DND-41 (cell line): ENCODE results near the gene WDR18.

Experiments
- ATAC-seq: fragments of 200-7000 bp; cut with Tn5 transposase; 3 replicates; pipeline ENCODE4 v1.9.1; 2021; ENCODE audit warnings: low read depth; ENCODE audit not compliant: insufficient read depth
- DNase-seq: peaks from one replicate; pipeline ENCODE4 v3.0.0-alpha.2; 2020
- H2AFZ ChIP-seq: 2 replicates; pipeline ENCODE4 v1.6.0; 2012; ENCODE audit warnings: low read depth, low read length
- H3K27ac ChIP-seq: 2 replicates; pipeline ENCODE4 v1.5.1; 2012; ENCODE audit warnings: low read length, inconsistent platforms
- H3K27me3 ChIP-seq: fragments of 200-600 bp; sonication (generic); 2 replicates; pipeline ENCODE4 v1.6.0; 2012; ENCODE audit warnings: low read length, mild to moderate bottlenecking, inconsistent platforms; ENCODE audit not compliant: insufficient read depth, poor library complexity
- H3K36me3 ChIP-seq: 2 replicates; pipeline ENCODE4 v1.5.1; 2012; ENCODE audit warnings: low read length, inconsistent platforms; ENCODE audit not compliant: insufficient read depth
- H3K4me1 ChIP-seq: 2 replicates; pipeline ENCODE4 v1.5.1; 2012; ENCODE audit warnings: mild to moderate bottlenecking, low read length; ENCODE audit not compliant: insufficient read depth
- H3K4me2 ChIP-seq: 2 replicates; pipeline ENCODE4 v1.6.0; 2012; ENCODE audit warnings: mild to moderate bottlenecking, moderate library complexity, low read length, inconsistent platforms; ENCODE audit not compliant: insufficient read depth
- H3K4me3 ChIP-seq, 2 experiments: fragments of 200-600 bp in 1 of 2; shearing (Covaris generic) in 1 of 2; 2 replicates each; pipeline ENCODE4 v1.5.1; 2012 to 2016; ENCODE audit warnings: inconsistent platforms in 2 of 2, low read length in 2 of 2, mild to moderate bottlenecking in 2 of 2, low read depth in 1 of 2, moderate library complexity in 1 of 2
- H3K79me2 ChIP-seq: 2 replicates; pipeline ENCODE4 v1.6.0; 2012; ENCODE audit warnings: low read length, inconsistent platforms; ENCODE audit not compliant: insufficient read depth
- H3K9ac ChIP-seq: 2 replicates; pipeline ENCODE4 v1.6.0; 2012; ENCODE audit warnings: low read depth, mild to moderate bottlenecking, inconsistent platforms, low read length, moderate library complexity
- H3K9me3 ChIP-seq: 2 replicates; pipeline ENCODE4 v1.5.1; 2012; ENCODE audit warnings: low read length, moderate library complexity, mild to moderate bottlenecking, inconsistent platforms; ENCODE audit not compliant: insufficient read depth, severe bottlenecking
- H4K20me1 ChIP-seq: 2 replicates; pipeline ENCODE4 v1.6.0; 2012; ENCODE audit warnings: low read length; ENCODE audit not compliant: insufficient read depth
- EZH2 ChIP-seq: IDR thresholded peaks from 3 replicates; pipeline ENCODE4 v1.6.1; 2012; ENCODE audit warnings: borderline replicate concordance, low read depth, mild to moderate bottlenecking, moderate library complexity, low read length, inconsistent platforms; ENCODE audit not compliant: severe bottlenecking
- TF ChIP-seq, protein P1 (sequence below): IDR thresholded peaks from 2 replicates; pipeline ENCODE4 v1.5.1; 2012; ENCODE audit warnings: borderline replicate concordance, low read length, moderate library complexity, mild to moderate bottlenecking; ENCODE audit not compliant: poor library complexity, severe bottlenecking; ENCODE audit errors: extremely low read depth

The WDR18 gene

DNA sequence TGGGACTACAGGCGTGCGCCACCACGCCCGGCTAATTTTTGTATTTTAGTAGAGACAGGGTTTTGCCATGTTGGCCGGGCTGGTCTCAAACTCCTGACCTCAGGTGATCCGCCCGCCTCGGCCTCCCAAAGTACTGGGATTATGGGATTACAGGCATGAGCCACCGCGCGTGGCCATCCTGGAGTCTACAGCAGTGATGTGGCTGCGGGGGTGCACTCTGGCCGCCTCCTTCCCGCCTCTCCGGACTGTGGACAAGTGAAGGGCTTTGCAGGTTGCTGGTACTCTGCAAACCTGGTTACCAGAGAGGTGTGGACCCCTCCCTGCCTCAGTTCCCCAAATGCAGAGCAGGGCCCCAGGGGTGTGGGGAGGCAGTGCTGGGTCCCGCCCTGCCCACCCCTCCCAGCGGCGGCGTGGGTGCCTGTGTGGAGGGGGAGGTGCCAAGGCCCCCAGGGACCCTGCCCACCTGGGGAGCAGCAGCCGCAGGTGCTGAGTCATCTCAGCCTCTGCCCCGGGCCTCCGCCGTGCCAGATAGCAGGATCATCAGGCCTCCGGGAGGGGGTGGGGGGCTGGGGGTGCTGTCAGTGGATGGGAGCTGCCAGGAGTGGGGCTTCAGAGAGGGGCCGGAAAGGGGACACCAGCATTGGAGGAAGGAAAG lies 35.2 kb upstream of the WDR18 start:
- no peaks in the 10 kb centered on the region for H3K27me3 ChIP-seq
- no peak for TF ChIP-seq EZH2
- TF ChIP-seq, protein P1, sequence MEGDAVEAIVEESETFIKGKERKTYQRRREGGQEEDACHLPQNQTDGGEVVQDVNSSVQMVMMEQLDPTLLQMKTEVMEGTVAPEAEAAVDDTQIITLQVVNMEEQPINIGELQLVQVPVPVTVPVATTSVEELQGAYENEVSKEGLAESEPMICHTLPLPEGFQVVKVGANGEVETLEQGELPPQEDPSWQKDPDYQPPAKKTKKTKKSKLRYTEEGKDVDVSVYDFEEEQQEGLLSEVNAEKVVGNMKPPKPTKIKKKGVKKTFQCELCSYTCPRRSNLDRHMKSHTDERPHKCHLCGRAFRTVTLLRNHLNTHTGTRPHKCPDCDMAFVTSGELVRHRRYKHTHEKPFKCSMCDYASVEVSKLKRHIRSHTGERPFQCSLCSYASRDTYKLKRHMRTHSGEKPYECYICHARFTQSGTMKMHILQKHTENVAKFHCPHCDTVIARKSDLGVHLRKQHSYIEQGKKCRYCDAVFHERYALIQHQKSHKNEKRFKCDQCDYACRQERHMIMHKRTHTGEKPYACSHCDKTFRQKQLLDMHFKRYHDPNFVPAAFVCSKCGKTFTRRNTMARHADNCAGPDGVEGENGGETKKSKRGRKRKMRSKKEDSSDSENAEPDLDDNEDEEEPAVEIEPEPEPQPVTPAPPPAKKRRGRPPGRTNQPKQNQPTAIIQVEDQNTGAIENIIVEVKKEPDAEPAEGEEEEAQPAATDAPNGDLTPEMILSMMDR: no peak
- H3K4me1 ChIP-seq: no peaks in the 10 kb centered on the region
- H3K36me3 ChIP-seq: peaks cover 20% of the 10 kb centered on the region; the same call in 1 of the 2 replicates
- DNase-seq (no peak), ATAC-seq (no peak)
- H2AFZ ChIP-seq: no peak overlapping the region
- peaks cover 52% of the 10 kb centered on the region for H3K79me2 ChIP-seq
- no peak overlapping the region for H3K4me2 ChIP-seq
- no peak overlapping the region for H3K9ac ChIP-seq
- H4K20me1 ChIP-seq: peaks cover 41% of the 10 kb centered on the region
- H3K27ac ChIP-seq: no peak overlapping the region
- H3K9me3 ChIP-seq: no peaks in the 10 kb centered on the region
- H3K4me3 ChIP-seq: no peak overlapping the region

DNA sequence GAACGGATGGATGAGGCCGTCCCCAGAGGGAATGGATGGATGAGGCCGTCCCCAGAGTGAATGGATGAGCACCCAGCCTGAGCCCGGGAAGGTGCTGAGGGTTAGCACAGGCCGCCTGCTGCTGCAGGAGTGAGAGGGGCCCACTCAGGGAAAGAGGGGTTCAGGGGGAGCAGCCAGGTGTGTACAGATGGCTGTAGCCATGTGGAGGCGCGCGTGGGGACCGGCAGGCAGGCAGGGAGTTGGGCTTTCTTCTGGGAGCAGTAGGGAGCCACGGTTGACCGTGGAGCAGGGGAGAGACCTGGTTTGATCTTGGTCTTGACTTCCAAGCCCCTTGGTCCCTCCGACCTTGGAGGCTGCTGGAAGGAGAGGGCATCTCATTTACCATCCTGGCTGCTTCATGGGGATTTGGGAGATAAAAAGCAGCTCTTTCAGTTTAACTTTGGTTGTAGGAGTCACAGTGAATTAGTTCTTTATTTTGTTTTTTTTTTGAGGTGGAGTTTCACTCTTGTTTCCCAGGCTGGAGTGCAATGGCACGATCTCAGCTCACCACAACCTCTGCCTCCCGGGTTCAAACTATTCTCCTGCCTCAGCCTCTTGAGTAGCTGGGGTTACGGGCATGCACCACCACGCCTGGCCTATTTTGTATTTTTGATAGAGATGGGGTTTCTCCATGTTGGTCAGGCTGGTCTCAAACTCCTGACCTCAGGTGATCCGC lies 33.6 kb upstream of the WDR18 start:
- TF ChIP-seq, protein P1: no peak
- TF ChIP-seq EZH2: no peak
- ATAC-seq (no peak), DNase-seq (no peak)
- Histone ChIP-seq H3K36me3 (peaks cover 17% of the 10 kb centered on the region; the same call in 1 of the 2 replicates), H3K79me2 (peaks cover 53% of the 10 kb centered on the region), H3K4me3 (no peak overlapping the region), H3K4me1 (no peaks in the 10 kb centered on the region), H4K20me1 (peaks cover 35% of the 10 kb centered on the region), H3K9me3 (no peaks in the 10 kb centered on the region), H3K27ac (no peak overlapping the region), H2AFZ (no peak overlapping the region), H3K9ac (no peak overlapping the region), H3K4me2 (no peak overlapping the region), H3K27me3 (no peaks in the 10 kb centered on the region)

DNA sequence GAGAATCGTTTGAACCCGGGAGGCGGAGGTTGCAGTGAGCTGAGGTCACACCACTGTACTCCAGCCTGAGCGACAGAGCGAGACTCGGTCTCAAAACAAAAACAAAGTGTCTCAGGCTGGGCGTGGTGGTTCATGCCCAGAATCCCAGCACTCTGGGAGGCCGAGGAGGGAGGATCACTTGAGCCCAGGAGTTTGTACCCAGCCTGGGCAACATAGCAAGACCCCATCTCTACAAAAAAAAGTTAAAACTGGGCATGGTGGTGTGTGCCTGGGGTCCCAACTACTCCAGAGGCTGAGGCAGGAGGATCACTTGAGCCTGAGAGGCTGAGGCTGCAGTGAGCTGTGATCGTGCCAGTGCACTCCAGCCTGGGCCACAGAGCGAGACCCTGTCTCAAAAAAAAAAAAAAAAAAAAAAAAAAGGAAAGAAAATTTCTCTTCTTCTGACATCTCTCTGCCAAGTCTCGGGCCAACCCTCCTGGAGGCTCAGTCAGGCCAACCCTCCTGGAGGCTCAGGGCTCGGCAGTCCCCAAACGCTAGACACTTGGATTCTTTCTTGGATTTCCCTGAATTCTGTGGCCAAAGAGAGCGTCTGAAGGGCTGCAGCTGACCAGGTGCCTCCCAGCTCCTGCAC lies 32.0 kb upstream of the WDR18 start:
- H2AFZ ChIP-seq: no peak overlapping the region
- no peak overlapping the region for H3K9ac ChIP-seq
- no peak overlapping the region for H3K4me3 ChIP-seq
- H3K4me2 ChIP-seq: no peak overlapping the region
- DNase-seq: no peak
- H3K27ac ChIP-seq: no peak overlapping the region
- no peak for ATAC-seq
- no peak for TF ChIP-seq EZH2
- TF ChIP-seq, protein P1: no peak
- H3K27me3 ChIP-seq: no peaks in the 10 kb centered on the region
- no peaks in the 10 kb centered on the region for H3K9me3 ChIP-seq
- no peaks in the 10 kb centered on the region for H3K4me1 ChIP-seq
- peaks cover 11% of the 10 kb centered on the region; the same call in 1 of the 2 replicates for H3K36me3 ChIP-seq
- peaks cover 54% of the 10 kb centered on the region for H3K79me2 ChIP-seq
- peaks cover 42% of the 10 kb centered on the region for H4K20me1 ChIP-seq
